Measurements from ENCODE around the gene POU2F3.
"Not testable (repeated sequence)": the region's sequence is repeated elsewhere in the genome, so short reads cannot be mapped to it uniquely, and the experiment has no call there.

Gene POU2F3

GRCh38 chr11:120228794-120229384, 11.1 kb upstream of the POU2F3 start:
- DNase-seq: no peak

GRCh38 chr11:120229451-120230424, 10.2 kb upstream of the POU2F3 start:
- no peak for DNase-seq

- DNase-seq: no peak
These were observed 9.4 kb upstream of the POU2F3 start for GRCh38 chr11:120230433-120231071.

GRCh38 chr11:120231963-120232362, 8.0 kb upstream of the POU2F3 start:
- no peak for DNase-seq

- DNase-seq: no peak
These were observed 6.6 kb upstream of the POU2F3 start for GRCh38 chr11:120233207-120233803.

GRCh38 chr11:120235024-120235628, 4.8 kb upstream of the POU2F3 start:
- peak; percentile 9 for DNase-seq

- DNase-seq: no peak
These were observed 3.5 kb upstream of the POU2F3 start for GRCh38 chr11:120236169-120237107.

- no peak for DNase-seq
These were observed 846 bp upstream of the POU2F3 start for GRCh38 chr11:120238968-120239620.

- DNase-seq: no peak
These were observed 926 bp downstream of the POU2F3 start for GRCh38 chr11:120240866-120241265.

- no peak for DNase-seq
These were observed 1.3 kb downstream of the POU2F3 start for GRCh38 chr11:120241277-120241676.

GRCh38 chr11:120243221-120243620, 3.3 kb downstream of the POU2F3 start:
- no peak for DNase-seq

- no peak for DNase-seq
These were observed 4.8 kb downstream of the POU2F3 start for GRCh38 chr11:120244476-120245365.

GRCh38 chr11:120245434-120245833, 5.5 kb downstream of the POU2F3 start:
- no peak for DNase-seq

GRCh38 chr11:120248551-120249278, 8.8 kb downstream of the POU2F3 start:
- no peak for DNase-seq

GRCh38 chr11:120249279-120250262, 9.6 kb downstream of the POU2F3 start:
- no peak for DNase-seq

GRCh38 chr11:120253377-120253776, 13.4 kb downstream of the POU2F3 start:
- not testable (repeated sequence) for DNase-seq

GRCh38 chr11:120254788-120255518, 15.0 kb downstream of the POU2F3 start:
- no peak for DNase-seq
